NCI-H2196 treated with DMSO at 0.1 percent for 48 hours (cell line): Measurements from ENCODE around the gene FAF1.
"Not testable (repeated sequence)": the region's sequence is repeated elsewhere in the genome, so short reads cannot be mapped to it uniquely, and the experiment has no call there.

ENCODE experiments used
- DNase-seq: peaks from one replicate; lab custom pipeline; 2025; ENCODE audit not compliant: unreplicated experiment; lab: John Stamatoyannopoulos, UW

The FAF1 gene

DNA sequence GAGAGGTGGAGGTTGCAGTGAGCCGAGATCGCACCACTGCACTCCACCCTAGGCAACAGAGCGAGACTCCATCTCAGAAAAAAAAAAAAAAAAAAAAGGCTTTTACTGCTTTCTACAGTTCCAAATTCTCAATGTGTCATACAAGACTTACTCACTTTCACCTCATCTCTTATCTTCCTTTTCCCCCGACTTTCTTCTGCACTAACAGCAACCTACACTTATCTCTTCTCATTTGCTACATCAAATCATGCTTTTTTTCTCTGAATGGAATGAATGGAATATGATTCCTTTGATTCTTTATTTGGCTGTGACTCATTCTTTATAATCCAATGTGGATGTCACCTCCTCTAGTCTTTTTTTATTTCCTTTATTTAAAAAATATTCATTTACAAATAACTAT is 368.5 kb downstream of the FAF1 start:
- DNase-seq, result no peak

DNA sequence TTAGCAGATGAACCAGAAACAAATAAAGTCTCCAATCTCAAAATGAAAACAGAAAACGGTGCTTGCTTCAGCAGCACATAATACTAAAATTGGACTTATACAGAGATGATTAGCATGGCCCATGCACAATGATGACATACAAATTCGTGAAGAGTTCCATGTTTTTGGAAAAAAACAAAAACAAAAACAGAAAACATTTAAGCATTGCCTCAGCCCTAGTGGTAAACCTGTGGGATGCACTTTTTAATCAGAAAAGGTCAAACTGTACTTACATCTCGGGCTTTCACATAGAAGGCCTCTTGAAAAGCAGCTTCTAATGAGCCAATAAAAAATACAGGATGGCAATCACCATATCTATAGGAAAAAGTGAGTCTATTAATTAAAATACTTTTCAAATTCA is 377.7 kb downstream of the FAF1 start:
- no peak for DNase-seq

DNA sequence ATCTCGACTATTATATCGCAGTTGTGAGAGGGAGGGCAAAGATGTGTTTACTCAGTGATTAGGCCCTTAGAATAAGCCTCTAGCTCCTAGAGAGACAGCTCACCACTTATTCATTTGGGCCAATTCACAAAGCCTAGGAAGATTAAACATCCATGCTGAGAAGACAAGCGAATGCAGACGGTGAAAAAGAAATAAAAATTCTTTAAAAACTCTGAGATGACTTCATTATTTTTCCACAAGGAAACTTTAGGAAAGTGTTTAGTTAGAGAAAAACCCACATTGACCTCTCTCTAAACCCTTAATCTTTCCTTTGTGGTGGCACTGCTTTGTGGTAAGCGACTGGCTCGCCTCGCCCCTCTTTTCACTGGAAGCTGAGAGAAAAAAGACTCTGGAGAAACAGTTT is 390.0 kb downstream of the FAF1 start:
- DNase-seq, result no peak

DNA sequence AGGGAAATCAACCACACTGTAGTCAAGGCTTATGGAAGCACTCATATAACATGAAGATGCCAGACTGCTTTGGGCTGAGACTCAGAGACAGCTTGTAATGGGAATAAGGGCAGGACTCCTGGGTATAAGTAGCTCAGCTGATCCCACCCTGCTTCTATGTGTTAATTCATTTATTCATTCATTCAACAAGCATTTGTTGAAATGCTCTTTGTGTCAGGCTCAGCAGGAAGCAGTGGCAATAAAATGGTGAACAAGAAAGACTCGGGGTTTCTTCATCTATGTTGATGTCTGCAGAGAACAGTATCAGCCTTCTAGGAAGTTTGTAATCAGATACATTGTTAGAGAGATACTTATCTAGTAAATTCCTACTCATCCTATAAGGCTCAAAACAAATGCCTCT is 391.3 kb downstream of the FAF1 start:
- no peak for DNase-seq

DNA sequence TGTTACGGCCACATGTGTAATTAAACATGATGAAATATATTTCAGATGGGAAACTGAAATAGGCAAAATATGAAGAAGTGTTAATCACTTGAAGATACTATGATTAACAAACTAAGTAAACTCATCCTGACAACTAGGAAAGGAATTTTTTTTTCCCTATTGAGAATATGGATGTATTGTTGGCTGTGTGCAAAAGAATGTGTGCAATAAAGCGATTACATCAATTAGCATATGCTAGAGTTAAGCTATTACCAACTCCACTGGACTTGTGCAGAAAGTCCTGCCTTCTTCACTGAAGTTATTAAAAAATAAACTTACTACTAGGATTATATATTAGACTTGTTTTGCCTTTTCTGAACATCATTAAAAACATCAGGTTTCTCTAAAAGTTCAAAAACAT is 393.7 kb downstream of the FAF1 start:
- DNase-seq, result no peak

DNA sequence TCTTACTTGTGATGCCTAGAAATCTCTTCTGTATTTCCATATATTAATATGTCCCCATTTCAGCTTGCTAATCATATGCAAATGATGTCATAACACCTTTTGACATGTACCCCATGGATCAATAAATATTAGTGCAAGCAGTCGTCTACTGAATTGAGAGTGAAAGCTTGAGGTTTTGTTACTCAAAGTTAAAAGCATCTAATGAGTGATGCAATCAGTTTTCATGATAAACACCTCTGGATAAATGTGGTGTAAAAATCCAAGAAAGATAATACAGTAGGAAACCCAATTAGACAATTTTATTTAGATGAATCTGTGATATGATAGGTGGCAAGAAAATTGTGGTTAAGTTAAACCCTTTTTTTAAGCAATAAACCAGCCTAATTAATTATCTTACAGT is 395.6 kb downstream of the FAF1 start:
- no peak for DNase-seq

DNA sequence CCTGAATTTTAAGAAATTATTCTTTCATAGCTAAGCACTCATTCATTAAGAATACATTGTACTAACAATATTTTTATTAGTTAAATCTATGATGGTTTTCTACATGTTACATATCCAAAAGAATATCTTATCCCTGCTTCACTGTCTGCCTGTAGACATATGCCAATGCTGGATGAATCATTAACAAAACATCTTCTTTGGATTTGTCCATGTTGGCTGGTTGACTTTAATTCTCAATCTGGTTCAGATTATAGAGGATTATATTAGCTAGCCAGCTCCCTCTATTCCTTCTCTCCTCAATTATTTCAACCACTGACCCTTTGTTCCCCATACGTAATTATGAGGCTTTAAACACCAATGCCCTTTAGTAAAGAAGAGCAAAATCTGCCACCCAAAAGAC is 398.0 kb downstream of the FAF1 start:
- DNase-seq, result no peak

DNA sequence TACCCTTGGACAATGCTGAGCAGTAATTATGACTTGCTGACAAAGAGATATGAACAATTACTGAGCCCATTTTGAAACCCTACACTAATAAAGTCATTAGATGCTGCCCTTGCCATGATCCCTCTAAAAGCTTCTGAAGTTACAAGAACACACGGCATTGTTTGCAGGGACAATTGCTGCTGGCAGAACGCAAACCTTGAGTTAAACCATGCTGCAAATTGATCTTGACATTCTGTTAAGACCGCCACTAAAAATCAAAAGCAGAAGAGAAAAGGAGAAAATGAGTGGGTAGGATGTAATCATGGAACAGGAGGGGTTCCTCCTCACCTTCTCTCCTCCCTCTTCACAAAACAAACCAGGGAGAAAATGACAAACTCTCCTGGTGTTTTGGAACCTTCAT is 400.6 kb downstream of the FAF1 start:
- no peak for DNase-seq

DNA sequence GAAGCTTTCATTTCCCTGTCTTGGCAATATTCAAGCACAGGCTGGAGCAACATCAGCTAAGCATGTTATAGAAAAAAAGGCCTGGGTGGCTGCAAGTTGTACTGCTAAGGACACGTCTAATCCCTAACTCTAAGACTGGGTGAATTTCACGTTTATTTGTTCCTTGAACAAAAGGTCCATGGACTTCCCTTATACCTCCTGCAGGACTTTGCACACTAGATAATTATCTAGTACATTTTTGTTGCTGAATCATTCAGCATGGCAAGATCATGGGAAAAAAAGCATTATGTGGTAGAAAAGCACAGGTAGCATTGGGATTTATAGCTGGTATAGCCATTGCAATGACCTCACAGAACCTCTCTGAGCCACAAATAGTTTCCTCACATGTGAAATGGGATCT is 406.1 kb downstream of the FAF1 start:
- DNase-seq, result no peak

DNA sequence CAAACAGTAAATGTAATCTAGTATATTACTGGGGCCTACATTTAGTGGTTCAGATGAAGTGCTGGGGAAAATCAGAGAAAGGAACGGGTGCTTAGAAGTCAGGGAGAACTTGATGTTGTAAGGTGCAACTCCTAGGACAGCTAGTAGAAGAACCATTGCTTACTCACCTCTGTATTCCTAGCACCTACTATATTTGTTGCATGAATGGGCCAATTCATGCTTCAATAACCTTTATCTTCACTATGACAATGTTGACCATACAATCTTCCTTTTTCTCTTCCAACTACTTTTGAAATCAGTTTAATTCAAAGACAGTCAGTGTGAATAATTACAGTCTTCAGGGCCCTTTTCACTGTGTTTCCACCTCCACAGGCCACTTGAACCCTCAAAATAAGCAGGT is 411.8 kb downstream of the FAF1 start:
- DNase-seq, result no peak

DNA sequence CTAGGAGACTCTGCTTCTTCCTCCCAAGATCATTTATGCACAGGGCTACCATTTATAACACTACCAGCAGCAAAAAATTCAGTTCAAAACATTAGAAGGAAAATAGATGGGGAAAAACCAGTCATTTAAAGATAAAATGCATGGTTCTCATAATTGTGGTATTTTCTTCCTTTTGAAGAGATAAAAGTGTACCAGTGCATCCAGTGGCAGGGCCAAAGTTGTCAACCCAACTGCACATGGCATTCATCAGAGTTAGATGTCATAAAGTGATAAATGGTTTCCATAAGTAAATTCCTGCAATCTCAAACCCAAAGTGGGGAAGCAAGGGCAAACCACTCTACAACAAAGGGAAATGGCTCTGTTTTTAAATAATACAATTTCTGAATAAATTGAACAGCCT is 417.7 kb downstream of the FAF1 start:
- no peak for DNase-seq

DNA sequence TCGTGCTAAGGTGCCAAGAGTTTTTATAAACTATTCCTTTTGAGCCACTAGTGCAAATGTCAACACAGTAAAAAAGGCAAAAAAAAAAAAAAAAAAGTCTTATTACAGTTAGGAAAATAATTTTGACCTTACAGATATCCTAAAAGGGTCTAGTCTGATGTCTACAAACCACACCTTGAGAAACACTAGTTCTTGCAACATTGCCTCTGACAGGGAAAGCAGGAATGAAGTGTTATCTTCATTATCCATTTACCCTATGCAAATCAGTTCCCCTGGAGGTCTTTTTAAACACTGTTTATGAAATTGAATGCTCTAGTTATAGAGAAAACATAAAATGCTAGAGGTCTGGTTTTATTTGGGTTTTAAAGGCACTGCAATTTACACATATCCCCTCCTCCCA is 421.6 kb downstream of the FAF1 start:
- DNase-seq, result no peak

DNA sequence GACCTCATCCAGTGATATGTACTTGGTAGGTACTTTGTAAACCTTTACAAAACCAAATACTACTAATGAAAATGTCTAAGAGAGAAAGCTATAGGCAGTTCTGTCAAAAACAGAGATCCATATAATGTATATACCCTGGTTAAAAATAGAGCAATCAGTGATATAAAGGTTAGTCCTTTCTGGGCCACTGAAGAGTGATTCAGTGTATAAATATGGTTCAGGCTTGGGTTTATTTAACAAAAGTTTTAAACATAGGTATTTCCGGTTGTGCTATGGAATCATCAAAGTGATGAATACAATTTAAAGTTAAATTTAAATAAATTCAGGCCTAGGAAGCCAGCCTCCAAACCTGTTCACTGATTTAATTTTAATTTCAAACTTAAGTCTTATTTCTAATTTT is 428.5 kb downstream of the FAF1 start:
- DNase-seq, result no peak

DNA sequence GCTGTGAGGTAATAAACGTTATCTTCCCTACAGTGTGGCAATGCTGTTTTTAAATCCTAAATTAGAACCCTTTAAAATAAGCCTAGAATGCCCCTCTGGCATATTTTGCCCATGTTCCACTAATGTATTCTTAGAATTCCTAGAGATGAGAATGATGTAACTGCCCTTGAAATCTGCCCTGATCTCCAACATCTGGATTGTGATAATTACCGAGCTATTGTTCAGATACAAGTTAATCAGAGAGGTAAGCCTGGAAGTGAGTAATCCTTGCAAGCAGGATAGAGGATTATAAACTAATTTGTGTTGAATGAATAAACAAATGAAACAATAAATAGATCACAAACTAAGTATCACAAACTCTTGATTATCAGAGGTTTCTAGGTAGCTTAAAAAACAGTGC is 429.0 kb downstream of the FAF1 start:
- no peak for DNase-seq

DNA sequence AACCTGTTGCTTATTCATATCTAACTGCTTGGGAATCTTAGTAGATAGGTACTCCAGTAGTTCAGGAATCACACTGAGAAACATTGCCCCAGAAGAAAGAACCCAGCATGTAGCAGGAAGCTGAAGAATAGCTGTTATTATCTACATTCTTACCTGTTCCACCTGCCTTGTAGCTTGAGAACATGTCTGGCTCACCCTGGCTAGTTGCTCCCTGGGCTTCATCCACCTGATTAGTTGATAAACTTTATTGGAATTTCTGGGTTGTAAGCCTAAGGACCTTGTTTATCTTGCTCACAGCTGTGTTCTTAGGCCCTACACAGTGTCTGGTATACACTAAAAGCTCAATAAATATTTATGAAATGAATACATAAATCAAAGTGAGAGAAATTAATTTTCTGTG is 430.6 kb downstream of the FAF1 start:
- DNase-seq, result no peak

DNA sequence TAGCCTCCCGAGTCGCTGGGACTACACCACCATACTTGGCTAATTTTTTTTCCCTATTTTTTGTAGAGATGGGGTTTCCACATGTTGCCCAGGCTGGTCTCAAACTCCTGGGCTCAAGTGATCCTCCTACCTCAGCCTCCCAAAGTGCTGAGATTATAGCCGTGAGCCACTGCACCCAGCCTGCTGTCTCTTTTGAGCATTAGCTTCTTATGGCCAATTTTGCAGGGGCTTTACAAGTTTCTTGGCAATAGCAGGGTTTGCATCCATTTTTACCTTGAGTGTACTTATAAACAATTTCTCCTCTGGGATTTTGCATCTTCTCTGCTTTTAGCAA is 432.1 kb downstream of the FAF1 start:
- DNase-seq, result not testable (repeated sequence)

DNA sequence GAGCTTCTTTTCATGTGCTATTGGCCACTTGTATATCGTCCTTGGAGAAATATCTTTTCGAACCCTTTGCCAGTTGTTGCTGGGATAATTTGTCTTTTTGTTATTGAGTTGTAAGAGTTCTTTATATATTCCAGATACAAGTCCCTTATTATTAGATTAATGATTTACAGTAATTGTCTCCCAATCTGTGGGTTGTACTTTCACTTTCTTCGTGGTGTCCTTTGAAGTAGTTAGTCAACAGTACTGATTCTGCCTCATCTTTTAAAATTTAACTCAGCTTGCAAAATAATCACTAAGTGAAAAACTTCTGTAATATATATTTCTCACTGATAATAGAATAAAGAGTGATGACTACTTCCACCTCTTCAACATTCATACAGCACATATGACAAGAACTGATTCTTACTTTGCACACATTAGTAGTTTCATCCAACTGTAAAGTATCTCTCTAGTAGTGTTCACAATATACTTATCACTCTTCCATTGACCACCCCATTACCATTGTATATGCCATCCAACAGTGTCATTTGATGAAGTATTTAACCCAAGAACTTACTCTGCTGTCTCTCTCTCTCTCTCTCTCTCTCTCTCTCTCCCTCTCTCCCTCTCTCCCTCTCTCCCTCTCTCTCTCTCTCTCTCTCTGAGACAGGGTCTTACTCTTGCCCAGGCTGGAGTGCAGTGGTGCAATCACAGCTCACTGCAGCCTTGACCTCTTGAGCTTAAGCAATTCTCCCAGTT is 432.6 kb downstream of the FAF1 start:
- DNase-seq, result no peak

DNA sequence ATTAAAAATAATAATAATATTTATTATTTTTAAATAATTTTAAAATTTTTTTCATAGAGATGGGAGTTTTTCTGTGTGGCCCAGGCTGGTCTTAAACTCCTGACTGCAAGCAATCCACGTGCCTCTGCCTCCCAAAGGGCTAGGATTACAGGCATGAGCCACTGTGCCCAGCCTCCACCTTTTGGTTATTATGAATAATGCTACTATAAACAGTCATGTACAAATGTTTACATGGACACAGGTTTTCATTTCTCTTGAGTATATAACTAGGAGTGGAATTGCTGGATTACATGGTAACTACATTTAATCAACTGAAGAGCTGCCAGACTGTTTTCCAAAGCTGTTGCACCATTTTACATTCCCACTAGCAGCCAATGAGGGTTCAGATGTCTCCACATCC is 433.6 kb downstream of the FAF1 start:
- DNase-seq, result no peak

DNA sequence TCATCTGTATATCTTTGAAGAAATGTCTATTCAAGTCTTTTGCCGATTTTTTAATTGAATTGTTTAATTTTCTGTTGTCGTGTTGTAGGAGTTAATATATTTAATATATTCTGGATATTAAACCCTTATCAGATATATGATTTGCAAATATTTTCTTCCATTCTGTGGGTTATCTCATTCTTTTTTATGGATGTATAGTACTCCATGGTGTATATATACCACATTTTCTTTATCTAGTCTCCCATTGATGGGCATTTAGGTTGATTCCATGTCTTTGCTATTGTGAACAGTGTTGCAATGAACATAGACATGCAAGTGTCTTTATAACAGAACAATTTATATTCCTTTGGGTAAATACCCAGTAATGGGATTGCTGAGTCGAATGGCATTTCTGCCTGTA is 436.5 kb downstream of the FAF1 start:
- DNase-seq, result no peak

DNA sequence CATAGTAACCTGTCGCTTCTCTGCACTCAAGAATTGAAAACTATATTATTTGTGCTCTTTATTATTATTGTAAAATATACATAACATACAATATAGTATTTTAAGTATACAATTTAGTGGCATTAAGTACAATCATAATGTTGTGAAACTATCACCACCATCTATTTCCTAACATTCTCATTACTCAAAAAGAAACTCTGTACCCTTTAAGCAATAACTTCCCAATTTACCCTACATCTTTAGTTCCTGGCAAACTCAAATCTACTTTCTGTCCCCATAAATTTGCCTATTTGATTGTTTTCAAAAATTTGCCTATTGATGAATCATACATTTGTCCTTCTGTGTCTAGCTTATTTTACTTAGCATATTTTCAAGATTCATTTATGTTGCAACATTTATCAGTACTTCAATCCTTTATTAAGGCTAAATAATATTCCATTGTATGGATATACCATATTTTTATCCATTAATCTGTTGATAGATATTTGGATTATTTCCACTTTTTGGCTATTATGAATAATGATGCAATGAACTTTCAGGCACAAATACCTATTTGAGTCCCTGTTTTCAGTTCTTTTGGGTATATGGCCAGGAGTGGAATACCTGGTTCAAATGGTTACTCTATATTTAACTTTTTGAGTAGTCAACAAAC is 437.2 kb downstream of the FAF1 start:
- DNase-seq, result no peak

DNA sequence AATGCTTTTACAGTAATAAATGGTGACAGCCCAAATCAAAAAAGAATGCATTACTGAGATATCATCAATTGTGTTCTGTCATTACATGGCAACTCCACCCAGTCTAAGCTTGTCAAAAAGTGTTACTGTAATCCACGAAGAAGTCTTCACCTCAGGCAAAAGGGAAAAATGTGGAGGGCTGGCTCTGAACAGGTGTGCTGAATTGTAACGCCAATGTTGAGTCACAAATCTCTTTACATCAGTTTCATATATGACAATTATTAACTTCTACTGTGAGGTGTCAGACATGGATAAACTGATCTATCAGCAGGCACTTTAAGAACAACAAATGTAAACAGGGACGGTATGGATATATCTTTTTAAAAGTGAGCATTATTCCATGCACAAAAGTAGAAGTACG is 438.4 kb downstream of the FAF1 start:
- no peak for DNase-seq

DNA sequence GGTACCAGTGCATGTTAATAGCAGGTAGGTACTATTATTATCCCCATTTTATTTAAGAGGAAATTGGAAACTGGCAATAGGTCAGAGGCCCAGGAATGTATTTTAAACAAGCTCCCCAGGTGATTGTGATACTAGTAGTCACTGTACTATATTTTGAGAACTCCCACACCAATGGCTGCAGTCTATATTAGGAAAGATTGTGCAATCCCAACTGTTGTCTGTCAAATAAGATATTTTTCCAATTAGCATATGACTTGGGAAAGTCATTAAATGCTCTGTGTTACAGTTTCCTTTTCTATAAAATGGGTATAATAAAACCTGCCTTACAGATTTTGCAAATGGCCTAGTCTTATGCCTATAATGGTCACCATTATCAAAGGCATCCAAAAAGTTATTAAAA is 442.6 kb downstream of the FAF1 start:
- DNase-seq, result no peak

DNA sequence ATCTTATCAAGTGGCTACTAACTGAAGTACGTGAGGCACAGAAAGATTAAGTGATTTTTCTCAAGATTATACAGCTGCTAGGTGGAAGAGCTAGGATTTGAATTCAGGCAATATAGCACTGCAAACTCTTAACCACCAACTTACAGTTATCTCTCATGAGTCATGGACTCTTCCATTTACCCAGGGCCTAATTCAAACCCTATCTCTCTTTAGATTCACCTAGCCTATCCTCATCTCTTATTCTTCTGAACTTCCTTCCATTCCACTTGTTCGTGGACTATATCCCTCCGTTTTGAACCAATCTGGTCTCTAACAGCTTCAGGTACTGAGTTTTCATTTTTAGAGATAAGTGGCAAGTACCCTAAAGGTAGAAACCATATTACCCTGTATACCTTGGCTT is 444.0 kb downstream of the FAF1 start:
- DNase-seq, result no peak
